GM10266 (cell line): ENCODE data around the gene ERC1.

Experiments
- DNase-seq: peaks from one replicate; pipeline ENCODE4 v3.0.0; 2012; ENCODE audit errors: extremely low spot score
- CTCF ChIP-seq: IDR thresholded peaks from 2 replicates; pipeline ENCODE4 v1.5.1; 2012; ENCODE audit warnings: mild to moderate bottlenecking, low read depth; ENCODE audit not compliant: control insufficient read depth, insufficient read depth; ENCODE audit errors: missing control alignments

The ERC1 gene

DNA sequence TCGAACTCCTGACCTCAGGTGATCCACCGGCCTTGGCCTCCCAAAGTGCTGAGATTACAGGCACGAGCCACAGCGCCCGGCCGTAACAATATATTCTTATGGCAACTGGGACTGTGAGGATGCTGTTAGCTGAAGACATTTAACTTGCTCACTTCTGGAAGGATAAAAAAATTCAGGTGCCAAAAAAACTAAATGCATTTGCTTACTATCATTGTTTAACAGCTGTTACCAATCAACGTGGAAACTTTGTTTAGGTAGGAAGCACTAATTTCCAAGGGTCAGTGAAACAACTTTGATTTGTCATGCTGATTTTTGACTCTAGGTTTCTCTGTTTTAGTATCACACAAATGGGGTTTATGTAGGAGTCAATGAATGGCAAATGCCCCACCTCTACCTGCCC lies 297.3 kb downstream of the ERC1 start:
- no peak for TF ChIP-seq CTCF
- no peak for DNase-seq

- no peak for TF ChIP-seq CTCF
- no peak for DNase-seq
Observed at GRCh38 chr12:1289371-1290155, 298.5 kb downstream of the ERC1 start.

DNA sequence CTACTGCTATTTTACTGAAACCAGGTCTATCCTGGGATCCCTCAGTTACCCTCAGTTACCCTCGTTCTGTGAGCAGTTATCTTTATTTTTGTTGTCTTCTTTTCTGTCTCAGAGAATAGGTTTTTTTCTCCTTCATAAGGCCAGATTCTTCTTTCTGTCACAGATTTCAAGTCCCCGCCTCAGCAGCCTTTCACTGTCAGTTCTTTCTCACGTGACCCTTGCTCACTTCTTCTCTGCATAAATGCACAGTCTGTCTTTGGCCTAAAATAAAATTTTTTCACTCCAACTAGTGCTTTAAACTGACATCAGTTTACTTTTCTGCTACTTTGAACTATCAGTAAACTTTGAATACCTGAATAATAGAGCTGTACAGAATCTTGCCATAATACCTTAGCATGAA lies 299.7 kb downstream of the ERC1 start:
- no peak for DNase-seq
- no peak for TF ChIP-seq CTCF

- no peak for TF ChIP-seq CTCF
- DNase-seq, result no peak
Observed at GRCh38 chr12:1291601-1292332, 300.7 kb downstream of the ERC1 start.

DNA sequence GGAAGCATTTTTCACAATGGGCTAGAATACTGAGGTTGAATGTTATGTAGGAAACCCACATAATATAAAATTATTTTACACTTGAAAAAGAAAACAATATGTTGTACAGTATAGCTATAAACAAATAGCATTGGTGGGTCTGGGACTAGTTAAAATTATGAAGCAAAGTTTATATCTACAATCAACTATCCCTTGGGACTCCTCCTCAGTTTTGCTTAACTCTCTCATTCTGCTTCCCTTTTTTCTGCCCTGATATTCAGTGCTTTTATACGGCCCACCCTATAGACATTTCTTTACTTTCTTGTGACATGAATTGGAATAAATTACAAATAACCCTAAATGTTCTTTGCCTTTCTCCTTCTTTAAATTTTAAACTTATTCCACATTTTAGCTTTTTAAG lies 302.9 kb downstream of the ERC1 start:
- no peak for DNase-seq
- no peak for TF ChIP-seq CTCF

- no peak for DNase-seq
- no peak for TF ChIP-seq CTCF
Observed at GRCh38 chr12:1297206-1297605, 306.2 kb downstream of the ERC1 start.

DNA sequence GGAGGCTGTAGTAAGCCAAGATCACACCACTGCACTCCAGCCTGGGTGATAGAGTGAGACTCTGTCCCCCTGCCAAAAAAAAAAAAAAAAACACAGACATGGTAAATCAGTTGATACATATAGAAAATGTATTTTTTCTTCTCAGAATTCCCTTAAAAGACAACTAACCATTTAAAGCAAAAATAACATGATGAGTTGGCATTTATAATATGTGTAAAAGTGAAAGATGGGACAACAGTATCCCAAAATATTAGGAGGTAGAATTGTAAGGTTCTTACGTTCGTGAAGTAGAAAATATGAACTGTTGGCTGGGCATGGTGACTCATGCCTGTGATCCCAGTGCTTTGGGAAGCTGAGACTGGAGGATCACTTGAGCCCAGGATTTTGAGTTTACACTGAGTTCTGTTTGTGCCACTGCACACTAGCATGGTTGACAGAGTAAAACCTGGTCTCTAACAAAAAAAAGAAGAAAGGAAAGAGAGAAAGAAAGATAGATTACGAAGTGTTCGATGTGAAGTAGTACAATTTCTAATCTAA lies 306.7 kb downstream of the ERC1 start:
- no peak for TF ChIP-seq CTCF
- DNase-seq, result no peak
